Pons (tissue), 1 donor: ENCODE measurements around the gene TST.

ENCODE experiments used
- DNase-seq: peaks from one replicate; pipeline ENCODE4 v3.0.0-alpha.2; 2016; ENCODE audit warnings: low spot score

TST gene

DNA sequence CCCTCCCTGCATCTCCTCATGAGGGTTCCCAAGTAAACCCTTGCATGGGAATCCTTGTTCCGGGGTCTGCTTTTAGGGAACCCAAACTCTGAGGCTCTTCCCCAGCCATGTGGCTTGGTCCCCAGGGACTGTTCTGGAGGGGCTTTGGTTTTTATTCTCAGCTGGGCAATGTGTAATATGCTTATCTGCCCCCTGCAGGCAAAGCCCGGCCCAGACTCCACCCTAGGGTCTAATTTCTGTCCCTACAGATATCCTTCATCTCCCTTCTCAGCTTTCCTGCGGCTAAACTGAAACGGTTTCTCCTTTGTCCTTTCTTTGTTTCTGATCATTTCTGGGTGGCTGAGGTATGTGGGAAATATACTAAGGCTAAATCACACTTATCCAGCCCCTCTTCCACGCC, 37.1 kb downstream of the TST start:
- no peak for DNase-seq

- no peak for DNase-seq
Measured at GRCh38 chr22:36981247-36981775, 37.9 kb downstream of the TST start.

- no peak for DNase-seq
Measured at GRCh38 chr22:36979016-36979910, 40.0 kb downstream of the TST start.

DNA sequence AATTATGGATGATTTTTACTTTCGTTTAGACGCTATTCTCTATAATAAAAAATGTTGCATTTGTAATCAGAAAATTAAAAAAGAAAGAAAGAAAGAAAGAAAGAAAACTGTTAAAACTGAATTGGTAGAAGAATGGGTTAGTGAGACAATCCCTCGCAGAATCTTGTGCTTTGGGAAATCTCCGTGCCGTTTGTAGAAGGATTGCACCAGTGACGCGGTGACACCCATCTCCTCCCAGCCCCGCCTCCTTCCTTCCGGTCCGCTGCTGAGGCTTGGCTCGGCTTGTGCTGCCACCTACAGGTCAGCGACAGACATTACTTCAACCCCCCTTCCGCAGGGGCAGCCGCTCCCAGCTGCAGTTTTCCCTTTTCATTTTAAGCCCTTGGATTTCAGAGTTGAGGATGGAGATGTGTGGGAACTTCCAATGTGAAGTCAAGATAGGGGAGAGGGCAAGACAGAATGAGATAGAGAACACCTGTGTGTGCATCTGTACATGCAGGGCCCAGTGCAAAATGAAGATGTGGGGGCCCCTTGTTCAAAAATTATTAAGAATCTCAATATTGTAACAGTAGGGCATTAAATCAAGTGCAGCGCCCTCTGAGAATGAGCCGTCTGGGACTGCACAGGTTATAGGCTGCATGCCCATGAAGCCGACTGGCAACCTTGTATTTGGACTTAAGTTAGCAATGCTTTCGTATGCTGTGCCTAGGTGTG, 41.1 kb downstream of the TST start:
- peak; percentile 87 for DNase-seq

DNA sequence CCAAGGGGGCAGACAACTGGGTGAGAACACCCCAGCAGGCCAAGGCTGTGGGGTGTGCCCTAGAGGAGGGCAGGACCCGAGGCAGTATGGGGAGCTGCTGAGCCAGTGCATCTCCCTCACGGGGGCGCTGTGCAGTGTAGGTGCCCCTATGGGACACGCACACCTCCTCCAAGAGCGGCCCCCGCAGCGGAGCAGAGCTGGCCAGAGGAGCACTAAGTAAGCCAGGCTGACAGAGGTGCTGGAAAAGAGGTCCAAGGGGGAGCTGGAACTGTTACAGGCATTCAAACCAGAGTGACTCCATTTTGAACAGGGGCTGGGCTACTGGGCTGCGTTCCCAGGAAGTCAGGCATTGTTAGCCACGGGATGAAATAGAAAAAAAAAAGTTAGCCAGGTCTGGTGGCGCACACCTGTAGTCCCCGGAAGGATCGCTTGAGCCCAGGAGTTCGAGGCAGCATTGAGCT, 41.8 kb downstream of the TST start:
- DNase-seq, result peak; percentile 14

DNA sequence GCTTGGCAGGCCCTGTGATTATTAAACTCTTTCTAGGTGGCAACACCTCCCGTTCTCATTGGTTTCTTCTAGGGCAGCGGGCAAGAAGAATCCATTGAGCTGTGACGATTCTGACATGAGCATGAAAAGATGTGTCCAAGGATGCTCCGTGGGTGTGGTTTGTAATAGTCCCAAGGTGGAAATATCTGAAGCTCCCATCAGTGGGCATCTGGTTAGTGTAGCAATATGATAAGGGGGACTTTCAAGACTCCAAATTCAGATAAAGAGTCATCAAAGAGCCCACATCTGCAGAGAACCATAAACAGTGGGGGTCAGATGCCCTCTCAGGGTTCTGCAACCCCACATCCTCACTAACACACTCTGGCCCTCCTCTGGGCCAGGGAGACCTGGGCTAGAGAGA, 42.6 kb downstream of the TST start:
- DNase-seq, result no peak

DNA sequence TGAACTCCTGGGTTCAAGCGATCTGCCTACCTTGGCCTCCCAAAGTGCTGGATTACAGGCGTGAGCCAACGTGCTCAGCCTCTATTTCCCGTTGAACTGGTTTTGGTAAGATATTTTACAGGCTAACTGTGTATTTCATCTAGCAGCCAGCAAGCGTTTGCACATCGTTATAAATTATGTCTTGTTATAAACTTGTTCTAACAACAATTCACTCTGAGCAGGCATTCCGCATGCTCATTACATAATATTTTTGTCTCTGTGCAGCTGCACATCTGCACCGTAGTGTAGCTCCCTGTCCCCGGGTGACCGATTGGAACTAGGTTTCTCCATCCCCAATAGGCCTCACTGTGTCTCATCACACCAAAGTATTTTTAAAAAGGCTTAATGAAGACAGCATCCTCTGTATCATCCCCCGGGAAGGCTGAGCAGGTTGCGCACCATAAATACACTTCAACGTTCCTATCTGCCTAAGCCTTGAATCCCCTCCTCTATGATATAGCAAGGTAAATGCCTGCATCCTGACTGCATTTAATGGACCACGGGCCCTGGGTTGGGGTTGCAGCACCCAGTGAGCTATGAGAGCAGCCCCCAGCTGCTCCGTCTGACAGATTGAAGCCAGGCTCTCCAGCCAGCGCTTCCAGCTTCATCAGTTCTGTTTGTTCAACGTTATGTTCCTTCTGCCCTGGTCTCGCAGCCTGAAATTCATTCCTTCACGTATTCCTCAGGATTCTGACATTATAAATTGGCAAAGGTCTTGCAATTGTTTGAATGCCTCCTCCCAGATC, 47.7 kb downstream of the TST start:
- no peak for DNase-seq

DNA sequence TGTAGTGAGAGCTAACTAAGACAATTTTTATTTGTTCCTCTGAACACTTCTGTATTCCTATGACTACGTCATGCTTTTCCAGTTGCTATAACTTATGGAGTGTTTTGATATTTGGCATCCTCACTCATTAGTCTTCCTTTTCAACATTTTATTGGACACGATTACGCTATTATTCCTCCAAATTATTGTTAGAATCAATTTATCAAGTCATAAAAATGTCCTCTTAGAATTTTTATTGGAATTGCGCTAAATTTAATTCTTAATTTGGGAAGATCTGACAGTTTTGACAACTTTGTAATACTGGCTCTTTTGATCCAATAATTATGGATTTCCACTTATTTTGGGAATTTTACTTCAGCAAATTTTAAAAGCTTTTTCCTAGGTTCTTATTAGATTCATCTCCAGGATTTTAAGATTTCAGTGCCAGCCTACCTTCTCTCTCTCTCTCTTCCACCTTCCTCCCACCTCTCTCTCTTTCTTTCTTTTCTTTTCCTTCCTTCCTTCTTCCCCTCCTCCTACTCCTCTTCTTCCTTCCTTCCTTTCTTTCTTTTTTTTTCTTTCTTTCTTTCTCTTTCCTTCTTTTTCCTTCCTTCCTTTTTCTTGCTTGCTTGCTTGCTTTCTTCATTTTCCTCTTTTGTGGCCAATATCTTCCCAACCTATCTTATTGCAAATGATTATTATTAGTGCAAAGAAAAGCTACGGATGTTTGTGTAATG, 50.8 kb downstream of the TST start:
- no peak for DNase-seq

- DNase-seq, result no peak
Measured at GRCh38 chr22:36966851-36967540, 52.3 kb downstream of the TST start.

GRCh38 chr22:36965696-36966095, 53.6 kb downstream of the TST start:
- DNase-seq, result no peak

DNA sequence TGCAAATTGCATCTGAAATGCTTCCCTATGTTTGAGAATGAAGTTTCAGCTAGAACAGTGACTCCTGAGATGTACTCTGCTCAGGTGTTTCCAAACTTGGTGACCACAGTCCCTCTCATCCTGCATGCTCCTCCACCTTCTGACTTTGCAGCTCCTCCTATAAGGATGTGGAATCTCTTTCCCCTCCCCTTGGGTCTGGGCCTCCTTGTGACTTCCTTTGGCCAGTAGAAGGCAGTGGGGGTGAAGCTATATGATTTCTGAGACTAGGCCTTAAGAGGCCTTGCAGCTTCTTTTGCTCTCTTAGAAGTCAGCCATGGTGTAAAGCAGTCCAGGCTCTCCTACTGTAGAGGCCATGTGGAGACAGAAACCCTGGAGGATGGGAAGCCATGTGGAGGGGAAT, 55.1 kb downstream of the TST start:
- DNase-seq, result no peak

- DNase-seq, result no peak
Measured at GRCh38 chr22:36963302-36963701, 55.9 kb downstream of the TST start.

DNA sequence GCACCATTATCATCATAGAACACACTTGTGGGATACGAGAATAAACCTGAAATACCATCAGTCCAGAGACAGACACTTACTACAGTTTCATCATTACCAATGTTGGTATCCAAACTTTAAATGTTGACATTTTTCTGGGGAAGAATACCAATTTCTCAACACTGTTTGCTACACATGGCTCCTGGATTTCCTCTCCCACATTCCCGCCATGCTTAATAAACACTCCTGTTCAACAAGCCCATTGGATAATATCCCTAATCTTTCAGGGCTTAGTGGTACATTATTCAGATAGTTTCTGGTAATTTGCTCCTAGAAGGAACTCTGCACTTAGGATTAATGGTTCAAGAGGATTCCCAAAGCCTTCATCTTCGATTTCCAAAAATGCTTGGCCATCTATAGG, 57.6 kb downstream of the TST start:
- no peak for DNase-seq
